Activated CD8-positive, alpha-beta T cell treated with anti-CD3 and anti-CD28 coated beads, Interleukin-2, amount 10 ng/mL, durations not matched to agents 7 days and 5 days (primary cell): ENCODE results near the gene UBE2D2. TPM values are rescaled to one million over a fixed set of nuclear protein-coding genes. Genes with fewer than 3 reads are reported as not detected.

Source experiments
- ATAC-seq: fragments of 150-1000 bp; cut with Tn5 transposase; one replicate; pipeline ENCODE4 v1.10.0; 2021; ENCODE audit warnings: moderate library complexity
- CTCF ChIA-PET: fragments of 350-600 bp; sonication (Branson Sonifier 250); formaldehyde crosslinking; loops from one replicate; lab custom pipeline; 2021; ENCODE audit warnings: antibody characterized with exemption; lab: Charles Lee
- POLR2A ChIA-PET: fragments of 350-600 bp; sonication (Branson Sonifier 250); formaldehyde crosslinking; loops from one replicate; lab custom pipeline; 2021; ENCODE audit warnings: antibody characterized with exemption; lab: Charles Lee
- DNase-seq: peaks from one replicate; pipeline ENCODE4 v3.0.0-alpha.2; 2020
- H3K27ac Mint-ChIP-seq: one replicate; pipeline ENCODE4 v1.8.0; 2021; ENCODE audit warnings: mild to moderate bottlenecking, mixed read lengths
- H3K27me3 Mint-ChIP-seq: one replicate; pipeline ENCODE4 v1.8.0; 2021; ENCODE audit warnings: low read depth, mixed read lengths
- H3K36me3 Mint-ChIP-seq: one replicate; pipeline ENCODE4 v1.8.0; 2021; ENCODE audit warnings: low read depth, mixed read lengths
- H3K4me1 Mint-ChIP-seq: one replicate; pipeline ENCODE4 v1.8.0; 2021; ENCODE audit warnings: low read depth, mixed read lengths
- H3K4me3 Mint-ChIP-seq: one replicate; pipeline ENCODE4 v1.8.0; 2021; ENCODE audit warnings: mild to moderate bottlenecking, mixed read lengths
- H3K9me3 Mint-ChIP-seq: one replicate; pipeline ENCODE4 v1.8.0; 2022; ENCODE audit warnings: mixed read lengths; ENCODE audit not compliant: insufficient read depth
- total RNA-seq, 2 experiments: library from RNA; stranded (reverse); gene quantifications; one replicate each; pipeline ENCODE4 v1.2.3, GENCODE V29; 2021

Gene UBE2D2
- total RNA-seq, 2 experiments from 2014 or later = 227 to 232 TPM

- Mint-ChIP-seq H3K36me3 (no peaks in the 10 kb centered on the region), H3K27ac (peak overlapping the region; percentile 37), H3K4me3 (peak overlapping the region; percentile 69), H3K9me3 (no peaks in the 10 kb centered on the region), H3K27me3 (peaks cover 56% of the 10 kb centered on the region), H3K4me1 (peaks cover 72% of the 10 kb centered on the region)
- ATAC-seq = peak; percentile 18
- ChIA-PET POLR2A (interaction anchor here (1.8 kb wide), 1 partner anchor 12 kb away, joined by 6 read pairs; no protein-coding TSS in a partner anchor), CTCF (interaction anchor here (1.2 to 8.8 kb wide), 4 partner anchors 14 to 168 kb away, joined by 3 to 100 read pairs (median 10); no protein-coding TSS in a partner anchor)
- no peak for DNase-seq
Observed at GRCh38 chr5:139649082-139649991, 88.2 kb downstream of the UBE2D2 start.

- DNase-seq = no peak
- Mint-ChIP-seq H3K4me1 (peaks cover 64% of the 10 kb centered on the region), H3K4me3 (peak overlapping the region; percentile 69), H3K27me3 (peaks cover 53% of the 10 kb centered on the region), H3K9me3 (no peaks in the 10 kb centered on the region), H3K36me3 (no peaks in the 10 kb centered on the region), H3K27ac (peak overlapping the region; percentile 37)
- ChIA-PET POLR2A (interaction anchor here (1.8 kb wide), 1 partner anchor 13 kb away, joined by 6 read pairs; no protein-coding TSS in a partner anchor), CTCF (interaction anchor here (0.7 to 8.8 kb wide), 6 partner anchors 15 to 228 kb away, joined by 3 to 100 read pairs (median 4); no protein-coding TSS in a partner anchor)
- no peak for ATAC-seq
Observed at GRCh38 chr5:139650031-139650688, 89.0 kb downstream of the UBE2D2 start.

GRCh38 chr5:139650689-139651042 is 89.5 kb downstream of the UBE2D2 start:
- no peaks in the 10 kb centered on the region for H3K9me3 Mint-ChIP-seq
- DNase-seq = no peak
- no peak overlapping the region for H3K27ac Mint-ChIP-seq
- POLR2A ChIA-PET = interaction anchor here (1.8 kb wide), 1 partner anchor 14 kb away, joined by 6 read pairs; no protein-coding TSS in a partner anchor
- H3K4me1 Mint-ChIP-seq = peaks cover 62% of the 10 kb centered on the region
- no peaks in the 10 kb centered on the region for H3K36me3 Mint-ChIP-seq
- peak overlapping the region; percentile 15 for H3K4me3 Mint-ChIP-seq
- CTCF ChIA-PET = interaction anchor here (0.7 to 8.8 kb wide), 6 partner anchors 15 to 228 kb away, joined by 3 to 100 read pairs (median 4); no protein-coding TSS in a partner anchor
- ATAC-seq = no peak
- H3K27me3 Mint-ChIP-seq = peaks cover 52% of the 10 kb centered on the region

- H3K4me1 Mint-ChIP-seq = peaks cover 61% of the 10 kb centered on the region
- no peak for ATAC-seq
- H3K27ac Mint-ChIP-seq = no peak overlapping the region
- ChIA-PET CTCF (interaction anchor here (1.0 to 8.8 kb wide), 7 partner anchors 16 to 229 kb away, joined by 3 to 100 read pairs (median 4); no protein-coding TSS in a partner anchor), POLR2A (interaction anchor here (1.2 to 1.8 kb wide), 2 partner anchors 14 to 15 kb away, joined by 4 to 6 read pairs; no protein-coding TSS in a partner anchor)
- no peaks in the 10 kb centered on the region for H3K9me3 Mint-ChIP-seq
- H3K36me3 Mint-ChIP-seq = no peaks in the 10 kb centered on the region
- H3K27me3 Mint-ChIP-seq = peaks cover 50% of the 10 kb centered on the region
- no peak for DNase-seq
- H3K4me3 Mint-ChIP-seq = no peak overlapping the region
Observed at GRCh38 chr5:139651043-139651834, 90.1 kb downstream of the UBE2D2 start.

- Mint-ChIP-seq H3K9me3 (no peaks in the 10 kb centered on the region), H3K27ac (peak overlapping the region; percentile 31), H3K36me3 (no peaks in the 10 kb centered on the region), H3K27me3 (peaks cover 41% of the 10 kb centered on the region), H3K4me3 (no peak overlapping the region), H3K4me1 (peaks cover 54% of the 10 kb centered on the region)
- DNase-seq = peak; percentile 76
- ATAC-seq = peak; percentile 46
- ChIA-PET POLR2A (interaction anchor here (1.2 kb wide), 1 partner anchor 16 kb away, joined by 4 read pairs; no protein-coding TSS in a partner anchor), CTCF (interaction anchor here (1.0 to 8.8 kb wide), 5 partner anchors 17 to 230 kb away, joined by 3 to 100 read pairs (median 4); no protein-coding TSS in a partner anchor)
Observed at GRCh38 chr5:139651853-139652787, 91.0 kb downstream of the UBE2D2 start.

- no peak for DNase-seq
Observed at GRCh38 chr5:139652788-139653241, 91.7 kb downstream of the UBE2D2 start.

GRCh38 chr5:139653616-139654015 is 92.5 kb downstream of the UBE2D2 start:
- no peak for DNase-seq
- H3K9me3 Mint-ChIP-seq = no peaks in the 10 kb centered on the region
- H3K4me1 Mint-ChIP-seq = peaks cover 60% of the 10 kb centered on the region
- no peak overlapping the region for H3K27ac Mint-ChIP-seq
- no peaks in the 10 kb centered on the region for H3K36me3 Mint-ChIP-seq
- H3K27me3 Mint-ChIP-seq = peaks cover 31% of the 10 kb centered on the region
- no peak overlapping the region for H3K4me3 Mint-ChIP-seq
- CTCF ChIA-PET = interaction anchor here (0.8 to 8.8 kb wide), 5 partner anchors 9 to 232 kb away, joined by 3 to 100 read pairs (median 5); no protein-coding TSS in a partner anchor
- no peak for ATAC-seq
- POLR2A ChIA-PET = no interaction called here

More at GRCh38 chr5:139652788-139653241, 91.7 kb downstream of the UBE2D2 start:
- Mint-ChIP-seq H3K9me3 (no peaks in the 10 kb centered on the region), H3K27ac (peak overlapping the region; percentile 31), H3K4me3 (no peak overlapping the region), H3K4me1 (peaks cover 54% of the 10 kb centered on the region), H3K36me3 (no peaks in the 10 kb centered on the region), H3K27me3 (peaks cover 34% of the 10 kb centered on the region)
- POLR2A ChIA-PET = no interaction called here
- peak; percentile 28 for ATAC-seq
- CTCF ChIA-PET = interaction anchor here (1.1 to 8.8 kb wide), 3 partner anchors 15 to 123 kb away, joined by 4 to 100 read pairs (median 6); no protein-coding TSS in a partner anchor

GRCh38 chr5:139654464-139654863 is 93.3 kb downstream of the UBE2D2 start:
- Mint-ChIP-seq H3K4me1 (peaks cover 64% of the 10 kb centered on the region), H3K27ac (no peak overlapping the region), H3K4me3 (no peak overlapping the region), H3K27me3 (peaks cover 33% of the 10 kb centered on the region), H3K9me3 (no peaks in the 10 kb centered on the region), H3K36me3 (no peaks in the 10 kb centered on the region)
- POLR2A ChIA-PET = no interaction called here
- DNase-seq (no peak), ATAC-seq (no peak)
- CTCF ChIA-PET = interaction anchor here (1.2 to 8.8 kb wide), 4 partner anchors 10 to 36 kb away, joined by 4 to 100 read pairs (median 6); no protein-coding TSS in a partner anchor

- ChIA-PET CTCF (interaction anchor here (1.7 to 8.8 kb wide), 2 partner anchors 20 to 36 kb away, joined by 5 to 100 read pairs; no protein-coding TSS in a partner anchor), POLR2A (no interaction called here)
- DNase-seq (no peak), ATAC-seq (no peak)
- no peaks in the 10 kb centered on the region for H3K9me3 Mint-ChIP-seq
- no peak overlapping the region for H3K4me3 Mint-ChIP-seq
- peaks cover 28% of the 10 kb centered on the region for H3K27me3 Mint-ChIP-seq
- peaks cover 59% of the 10 kb centered on the region for H3K4me1 Mint-ChIP-seq
- H3K36me3 Mint-ChIP-seq = no peaks in the 10 kb centered on the region
- H3K27ac Mint-ChIP-seq = no peak overlapping the region
Observed at GRCh38 chr5:139654871-139655491, 93.8 kb downstream of the UBE2D2 start.
